Stimulated activated CD4-positive, alpha-beta T cell treated with anti-CD3 and anti-CD28 coated beads, Interleukin-12 subunit alpha, Interleukin-12 subunit beta, amount 100 ng/mL, for 48 hours (primary cell): Measurements from ENCODE around the gene P2RX3.
A peak's percentile ranks its signal among the peaks of the same experiment; 100 is the strongest.
"Not testable (repeated sequence)": the region's sequence is repeated elsewhere in the genome, so short reads cannot be mapped to it uniquely, and the experiment has no call there.

Experiments used
- DNase-seq, 3 donors: peaks; one replicate each; pipeline ENCODE4 v3.0.0-alpha.2; 2020; ENCODE audit warnings: low read depth in 2 of 3, low spot score in 1 of 3

Gene P2RX3

GRCh38 chr11:57394203-57394965 lies 56.2 kb downstream of the P2RX3 start:
- DNase-seq, result no peak

GRCh38 chr11:57395905-57396623 lies 57.9 kb downstream of the P2RX3 start:
- DNase-seq, result no peak

GRCh38 chr11:57396744-57397143 lies 58.6 kb downstream of the P2RX3 start:
- DNase-seq, result no peak

- DNase-seq, result no peak
These were observed 59.3 kb downstream of the P2RX3 start for GRCh38 chr11:57397394-57397990.

DNA sequence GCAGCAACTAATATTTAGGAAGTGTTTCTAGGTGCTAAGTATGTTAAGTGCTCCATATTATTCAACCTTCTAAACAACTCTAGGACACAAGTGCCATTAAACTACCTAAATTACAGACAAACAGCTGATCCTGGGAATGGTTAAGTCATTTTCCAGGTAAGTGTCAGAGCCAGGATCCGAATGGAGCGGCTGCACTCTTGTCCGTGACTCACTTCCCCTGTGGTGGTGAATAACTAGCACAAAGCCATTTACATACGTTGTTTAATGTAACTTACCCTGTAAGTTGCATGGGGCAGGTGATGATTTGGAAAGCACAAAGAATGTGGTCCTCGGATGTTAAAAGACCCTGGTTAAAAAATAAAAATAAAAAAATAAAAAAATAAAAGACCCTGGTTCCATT lies 61.1 kb downstream of the P2RX3 start:
- DNase-seq, result no peak

GRCh38 chr11:57399972-57400578 lies 61.9 kb downstream of the P2RX3 start:
- no peak for DNase-seq

DNA sequence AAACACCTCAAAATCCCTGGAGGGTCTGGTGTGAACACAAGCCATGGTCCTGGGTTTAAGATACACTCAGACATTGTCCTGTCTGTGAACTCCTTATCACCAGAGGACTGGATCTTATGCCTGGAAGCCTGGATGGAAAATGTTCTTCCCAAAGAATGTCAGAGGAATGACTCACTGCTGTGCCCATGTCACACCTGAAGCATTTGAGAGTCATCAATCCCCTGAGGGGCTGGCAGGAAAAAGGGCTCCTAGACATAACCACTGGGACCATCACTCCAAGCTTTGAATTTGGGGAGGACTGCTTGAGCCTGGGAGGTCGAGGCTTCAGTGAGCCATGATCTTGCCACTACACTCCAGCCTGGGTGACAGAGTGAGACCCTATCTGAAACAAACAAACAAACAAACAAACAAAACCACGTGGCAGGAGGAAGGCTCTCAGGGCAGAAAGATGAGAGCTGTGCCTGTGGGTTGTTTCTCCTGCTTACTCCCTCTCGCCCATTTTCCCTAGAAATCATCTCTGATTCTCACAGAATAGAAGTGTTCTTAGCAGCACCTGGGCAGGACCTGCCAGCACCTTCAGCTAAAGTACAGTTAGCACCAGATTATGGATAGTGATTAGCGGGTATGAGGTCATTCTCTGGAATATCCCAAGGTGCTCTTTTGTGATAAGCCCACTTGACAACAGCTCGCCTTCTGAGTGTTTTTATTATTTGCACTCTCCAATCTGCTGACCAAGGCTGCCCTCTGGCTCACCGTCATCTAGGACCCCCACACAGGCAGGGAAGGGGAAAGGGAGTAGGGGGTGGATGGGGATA lies 64.2 kb downstream of the P2RX3 start:
- no peak for DNase-seq

- not testable (repeated sequence) for DNase-seq
These were observed 65.0 kb downstream of the P2RX3 start for GRCh38 chr11:57403003-57403801.

DNA sequence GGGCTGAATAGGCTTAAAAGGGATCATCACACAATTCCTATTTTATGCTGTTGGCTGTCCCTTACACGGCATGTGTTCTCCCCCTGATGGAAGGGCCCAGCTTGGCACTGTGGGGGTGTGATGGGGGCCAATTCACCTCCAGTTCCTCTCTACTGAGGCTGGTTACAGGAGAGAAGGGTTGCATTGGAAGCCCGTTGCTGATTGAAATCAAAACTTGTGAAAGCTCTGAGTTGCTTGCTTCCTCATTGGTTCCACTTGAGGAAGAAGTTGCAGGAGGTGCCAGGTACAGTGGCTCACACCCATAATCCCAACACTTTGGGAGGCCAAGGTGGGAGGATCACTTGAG lies 65.6 kb downstream of the P2RX3 start:
- no peak for DNase-seq

DNA sequence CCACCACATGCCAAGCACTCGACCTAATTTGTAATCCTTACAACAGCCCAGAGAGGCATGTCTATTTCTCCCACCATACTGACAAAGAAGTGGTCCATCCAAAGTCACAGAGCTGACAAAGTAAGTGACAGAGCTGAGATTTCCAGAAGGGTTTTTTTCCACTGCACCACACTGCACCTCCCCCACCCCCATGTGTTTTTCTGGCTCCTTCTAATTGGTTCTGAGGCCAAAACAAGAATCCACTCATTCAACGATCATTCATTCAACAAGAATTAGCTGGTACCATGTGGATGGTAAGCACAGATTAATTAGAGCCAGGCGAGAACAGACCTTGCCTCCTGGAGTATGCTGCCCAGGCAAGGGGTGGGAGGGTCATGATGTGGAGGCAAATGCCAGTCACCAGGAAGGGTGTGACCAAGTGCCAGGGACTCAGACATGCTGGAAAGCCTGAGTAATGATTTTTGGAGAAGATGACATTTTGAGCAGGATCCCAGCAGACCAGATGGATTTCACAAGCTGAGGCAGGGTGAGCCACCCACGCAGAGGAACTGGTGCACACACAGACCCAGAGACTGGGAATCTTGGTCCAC lies 67.2 kb downstream of the P2RX3 start:
- DNase-seq, result no peak

- DNase-seq, result peak in 2 of 3 donors; percentile 29 to 41
These were observed 68.3 kb downstream of the P2RX3 start for GRCh38 chr11:57406337-57406904.

DNA sequence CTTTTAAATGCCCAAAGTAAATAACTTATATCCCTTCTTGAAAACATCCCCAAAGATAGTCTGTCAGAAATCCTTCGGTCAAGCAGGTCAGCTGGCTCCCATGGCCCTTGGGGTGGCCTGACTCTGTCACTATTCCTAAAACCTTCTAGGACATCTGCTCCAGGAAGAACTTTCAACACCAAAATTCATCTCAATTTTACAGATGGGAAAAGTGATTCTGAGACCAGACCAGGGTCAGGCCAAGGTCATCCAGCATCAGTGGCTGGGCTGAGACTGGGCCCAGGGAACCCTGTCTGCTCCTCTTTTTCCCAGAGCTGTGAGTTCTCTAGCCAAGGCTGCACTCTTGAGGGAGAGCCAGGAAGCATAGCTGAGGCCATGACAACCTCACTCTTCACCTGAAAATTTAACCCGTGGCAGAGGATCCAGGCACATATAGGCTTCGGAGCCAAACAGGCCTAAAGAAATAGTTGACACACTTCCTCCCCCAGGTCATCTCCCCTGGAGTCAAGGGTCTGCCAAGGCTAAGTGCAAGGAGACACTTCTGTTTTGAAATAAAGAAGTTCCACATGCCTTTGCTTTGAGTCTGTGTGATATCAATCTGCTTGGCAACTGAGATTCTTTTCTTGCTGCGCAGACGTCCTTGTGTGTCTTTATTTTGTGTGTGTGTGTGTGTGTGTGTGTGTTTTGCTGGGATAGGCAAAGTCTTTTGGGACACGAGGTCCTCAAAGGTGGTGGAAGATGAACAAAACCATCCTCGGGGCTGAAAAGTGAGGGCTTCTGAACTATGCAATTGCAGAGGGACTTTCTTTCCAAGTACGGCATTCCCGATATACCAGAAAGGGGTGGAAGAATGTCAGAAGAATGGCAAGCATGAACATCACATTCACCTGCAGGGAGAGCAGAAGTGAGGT lies 69.1 kb downstream of the P2RX3 start:
- DNase-seq, result no peak

GRCh38 chr11:57407941-57408475 lies 69.9 kb downstream of the P2RX3 start:
- DNase-seq, result no peak

- DNase-seq, result no peak
These were observed 70.6 kb downstream of the P2RX3 start for GRCh38 chr11:57408771-57409170.

GRCh38 chr11:57409321-57410100 lies 71.4 kb downstream of the P2RX3 start:
- DNase-seq, result no peak

DNA sequence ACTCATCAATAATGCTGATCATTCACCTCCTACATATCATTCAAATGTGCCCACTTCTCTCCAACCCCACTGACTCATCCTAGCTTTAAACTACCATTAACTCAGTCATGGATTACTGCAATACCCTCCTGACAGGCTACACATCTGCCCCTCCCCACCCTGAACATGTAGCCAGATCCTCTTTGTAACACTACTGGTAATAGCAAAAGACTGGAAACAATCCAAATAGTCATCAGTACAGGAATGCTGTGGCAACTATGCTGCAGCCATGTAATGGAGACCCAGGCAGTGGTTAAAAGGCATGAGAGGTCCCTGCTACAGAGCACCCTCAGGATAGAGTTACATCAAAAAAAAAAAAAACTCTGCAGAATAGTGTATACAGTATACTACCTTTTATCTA lies 72.1 kb downstream of the P2RX3 start:
- no peak for DNase-seq

DNA sequence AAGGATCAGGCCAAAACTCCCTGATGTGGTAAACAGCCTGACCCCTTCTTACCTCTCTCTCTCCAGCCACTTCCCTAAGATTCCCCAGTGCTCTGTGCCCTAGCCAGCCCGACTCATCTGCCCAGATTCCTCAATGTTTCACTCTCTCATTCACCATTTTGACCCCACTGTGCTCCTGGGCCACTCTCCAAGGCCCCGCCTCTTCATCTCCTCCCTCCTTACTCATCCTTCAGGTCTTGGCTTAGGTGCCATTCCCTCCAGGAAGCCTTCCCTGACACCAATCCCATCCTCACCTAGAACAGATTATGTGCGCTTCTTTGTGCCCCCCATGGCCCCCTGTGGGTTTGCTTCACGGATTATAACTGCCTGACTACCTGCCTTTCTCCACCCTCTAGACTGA lies 75.5 kb downstream of the P2RX3 start:
- DNase-seq, result no peak
